HG03139 (cell line): Measurements from ENCODE around the gene PTPRD.

ENCODE experiments used
- ATAC-seq: cut with Tn5 transposase; IDR thresholded peaks from one replicate; pipeline ENCODE4 v1.9.1; 2021; ENCODE audit not compliant: unreplicated experiment

PTPRD gene

GRCh38 chr9:9645006-9645405 is 967.8 kb downstream of the PTPRD start:
- no peak for ATAC-seq

DNA sequence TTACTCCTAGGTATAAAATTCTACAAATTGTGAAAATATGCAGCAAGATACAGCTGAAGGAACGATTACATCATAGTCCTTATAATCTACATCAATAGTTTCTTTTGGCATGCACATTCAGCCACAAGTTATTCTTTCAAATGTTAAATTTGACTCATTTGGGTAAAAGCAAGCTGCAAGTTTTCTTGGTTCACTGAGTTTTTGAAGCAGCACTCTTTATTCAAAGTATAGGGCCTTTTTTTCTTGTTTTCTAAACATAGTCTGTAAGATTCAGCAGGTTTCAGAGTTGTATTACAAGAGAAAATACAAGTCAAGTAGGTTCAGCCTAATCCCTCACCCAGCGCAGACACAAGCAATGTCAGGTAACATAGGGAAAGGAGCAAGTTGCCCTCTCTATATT is 981.5 kb downstream of the PTPRD start:
- no peak for ATAC-seq

DNA sequence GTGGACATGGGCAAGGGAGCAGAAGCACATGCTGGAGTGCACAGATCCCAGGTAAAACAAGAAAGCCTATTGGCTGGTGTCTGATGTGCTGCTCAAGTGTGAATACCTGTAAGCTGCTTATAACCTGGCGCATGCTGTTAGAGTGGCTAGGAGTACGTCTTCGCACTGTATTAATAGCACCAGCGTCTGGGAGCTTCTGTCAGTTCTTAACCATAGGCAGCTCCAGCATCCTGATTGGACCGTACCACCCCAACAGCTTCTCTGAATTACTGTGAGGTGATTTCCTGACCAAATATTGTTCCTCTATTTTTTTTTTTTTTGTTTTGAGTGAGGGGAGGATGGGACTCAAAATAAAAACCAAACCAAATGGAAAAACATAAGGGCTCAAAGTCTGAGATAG is 987.6 kb downstream of the PTPRD start:
- ATAC-seq, result no peak

DNA sequence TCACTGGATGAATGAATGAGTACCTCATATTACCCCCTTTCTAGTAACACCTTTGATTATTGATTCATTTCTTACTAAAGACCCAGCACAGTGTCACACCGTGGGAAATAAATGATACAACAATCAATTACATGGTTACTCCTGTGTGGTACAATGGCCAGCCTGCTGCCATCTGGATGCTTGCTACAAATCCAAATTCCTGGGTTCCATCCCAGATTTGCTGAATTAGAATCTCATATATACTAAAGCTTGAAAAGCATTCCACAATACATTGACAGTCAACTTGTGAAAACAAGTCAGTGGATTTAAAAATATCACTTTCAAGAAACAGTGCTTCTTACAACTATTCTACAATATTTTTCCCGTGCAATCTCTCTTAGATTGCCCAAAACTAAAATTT is 989.3 kb downstream of the PTPRD start:
- no peak for ATAC-seq

GRCh38 chr9:9621355-9621940 is 991.4 kb downstream of the PTPRD start:
- no peak for ATAC-seq

GRCh38 chr9:9620736-9621135 is 992.1 kb downstream of the PTPRD start:
- no peak for ATAC-seq

GRCh38 chr9:9615086-9615485 is 997.7 kb downstream of the PTPRD start:
- ATAC-seq, result no peak

DNA sequence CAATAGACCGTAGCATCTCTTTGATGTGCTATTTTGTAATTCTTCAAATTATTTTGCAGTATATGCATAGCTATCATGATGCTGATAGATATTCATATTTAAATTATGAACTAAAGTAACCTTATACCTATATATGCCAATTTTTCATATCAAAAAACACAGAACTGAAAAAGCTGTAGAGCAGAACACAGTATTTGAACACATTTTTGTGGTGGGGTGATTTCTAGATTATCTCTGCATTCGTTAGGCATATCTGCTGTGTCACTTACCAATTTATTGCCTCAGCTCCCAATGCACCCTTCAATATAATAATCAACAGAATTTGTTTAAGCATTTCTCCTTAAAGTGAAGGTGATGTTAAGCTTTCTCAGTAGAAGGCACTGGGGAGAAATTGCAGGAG is 998.2 kb downstream of the PTPRD start:
- no peak for ATAC-seq

DNA sequence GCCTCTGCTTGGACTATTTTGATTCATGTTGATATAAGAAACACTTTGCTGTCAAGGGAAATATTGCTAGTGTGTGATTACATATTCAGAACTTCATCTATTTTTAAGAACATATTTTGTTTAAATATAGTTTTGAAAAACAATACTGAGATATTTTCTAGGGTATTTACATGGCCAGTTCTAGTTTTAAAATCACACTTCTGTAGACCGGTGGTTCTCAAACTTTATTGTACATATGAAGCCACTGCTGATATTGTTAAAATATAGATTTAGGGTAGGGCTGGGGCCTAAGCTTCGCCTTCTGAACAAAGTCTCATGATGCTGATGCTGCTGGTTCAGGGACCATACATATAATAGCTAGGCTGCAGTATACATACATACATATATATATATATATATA is 1000.0 kb downstream of the PTPRD start:
- ATAC-seq, result no peak

GRCh38 chr9:9612270-9612669 is 1000.5 kb downstream of the PTPRD start:
- ATAC-seq, result no peak

- ATAC-seq, result no peak
Observed at GRCh38 chr9:9605681-9606080, 1007.1 kb downstream of the PTPRD start.

GRCh38 chr9:9603345-9603744 is 1009.5 kb downstream of the PTPRD start:
- ATAC-seq, result no peak

- no peak for ATAC-seq
Observed at GRCh38 chr9:9598723-9599122, 1014.1 kb downstream of the PTPRD start.

DNA sequence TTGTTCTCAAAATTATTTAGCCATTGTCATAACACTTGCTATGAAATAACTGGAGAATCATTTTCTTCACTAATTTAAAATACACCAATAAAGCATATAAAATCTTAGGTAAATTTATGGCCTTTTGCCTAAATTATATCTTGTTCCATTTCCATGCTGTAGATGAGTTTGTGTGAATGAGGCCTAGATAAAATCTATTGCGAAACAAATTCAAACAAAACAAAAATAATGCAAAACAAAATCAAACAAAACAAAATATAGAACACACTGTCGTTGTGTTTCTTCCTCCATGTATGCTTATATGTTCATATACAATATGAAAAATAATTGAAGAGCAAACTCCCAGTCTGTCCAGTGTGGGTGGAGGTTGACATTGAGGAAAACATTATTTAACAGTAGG is 1020.7 kb downstream of the PTPRD start:
- ATAC-seq, result no peak

- peak; percentile 58 for ATAC-seq
Observed at GRCh38 chr9:9585920-9586319, 1026.9 kb downstream of the PTPRD start.

- ATAC-seq, result no peak
Observed at GRCh38 chr9:9574080-9574479, 1038.7 kb downstream of the PTPRD start.

GRCh38 chr9:9565700-9566099 is 1047.1 kb downstream of the PTPRD start:
- ATAC-seq, result no peak

GRCh38 chr9:9563817-9564216 is 1049.0 kb downstream of the PTPRD start:
- ATAC-seq, result no peak

GRCh38 chr9:9560382-9561035 is 1052.3 kb downstream of the PTPRD start:
- ATAC-seq, result no peak

DNA sequence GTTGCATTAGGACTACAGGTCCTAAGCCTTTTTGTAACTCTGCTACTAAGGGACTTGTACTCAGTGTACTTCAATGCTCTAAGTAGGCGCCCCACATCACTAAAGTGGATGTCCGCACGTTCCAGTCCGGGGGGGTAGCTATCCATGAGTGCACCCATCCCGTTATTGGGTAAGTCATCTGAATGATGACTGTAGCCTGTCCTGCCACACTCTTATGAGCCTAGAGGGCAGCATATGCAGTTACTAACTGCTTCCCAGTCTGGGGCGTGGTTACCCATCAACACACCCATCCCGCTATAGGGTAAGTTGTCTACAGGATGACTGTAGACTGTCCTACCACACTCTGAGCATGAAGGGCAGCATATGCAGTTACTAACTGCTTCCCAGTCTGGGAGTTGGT is 1053.9 kb downstream of the PTPRD start:
- ATAC-seq, result no peak

DNA sequence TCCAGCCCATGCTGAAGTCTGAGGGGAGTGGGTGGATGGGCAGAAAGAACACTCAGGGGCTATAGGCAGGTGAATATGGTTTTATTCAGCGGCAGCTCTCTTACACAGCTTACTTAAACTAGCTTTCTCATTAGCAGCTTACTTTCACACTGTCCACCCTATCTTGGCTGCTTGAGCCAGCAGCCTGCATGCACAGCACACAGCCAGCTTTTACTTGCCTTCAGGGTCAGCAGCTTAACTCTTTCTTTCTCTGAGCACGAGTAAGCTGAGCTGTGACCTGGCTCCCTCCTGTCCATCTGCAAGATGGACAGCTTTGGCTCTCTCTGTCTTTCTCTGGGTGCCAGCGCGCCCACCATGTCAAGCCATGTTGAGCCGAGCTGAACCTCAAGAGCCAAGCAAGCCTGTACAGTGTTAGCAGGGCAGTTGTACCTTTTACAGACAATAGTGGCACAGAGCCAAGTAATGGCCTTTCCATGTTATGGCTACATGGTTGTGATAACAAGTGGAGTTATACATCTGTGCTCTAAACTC is 1054.9 kb downstream of the PTPRD start:
- no peak for ATAC-seq

DNA sequence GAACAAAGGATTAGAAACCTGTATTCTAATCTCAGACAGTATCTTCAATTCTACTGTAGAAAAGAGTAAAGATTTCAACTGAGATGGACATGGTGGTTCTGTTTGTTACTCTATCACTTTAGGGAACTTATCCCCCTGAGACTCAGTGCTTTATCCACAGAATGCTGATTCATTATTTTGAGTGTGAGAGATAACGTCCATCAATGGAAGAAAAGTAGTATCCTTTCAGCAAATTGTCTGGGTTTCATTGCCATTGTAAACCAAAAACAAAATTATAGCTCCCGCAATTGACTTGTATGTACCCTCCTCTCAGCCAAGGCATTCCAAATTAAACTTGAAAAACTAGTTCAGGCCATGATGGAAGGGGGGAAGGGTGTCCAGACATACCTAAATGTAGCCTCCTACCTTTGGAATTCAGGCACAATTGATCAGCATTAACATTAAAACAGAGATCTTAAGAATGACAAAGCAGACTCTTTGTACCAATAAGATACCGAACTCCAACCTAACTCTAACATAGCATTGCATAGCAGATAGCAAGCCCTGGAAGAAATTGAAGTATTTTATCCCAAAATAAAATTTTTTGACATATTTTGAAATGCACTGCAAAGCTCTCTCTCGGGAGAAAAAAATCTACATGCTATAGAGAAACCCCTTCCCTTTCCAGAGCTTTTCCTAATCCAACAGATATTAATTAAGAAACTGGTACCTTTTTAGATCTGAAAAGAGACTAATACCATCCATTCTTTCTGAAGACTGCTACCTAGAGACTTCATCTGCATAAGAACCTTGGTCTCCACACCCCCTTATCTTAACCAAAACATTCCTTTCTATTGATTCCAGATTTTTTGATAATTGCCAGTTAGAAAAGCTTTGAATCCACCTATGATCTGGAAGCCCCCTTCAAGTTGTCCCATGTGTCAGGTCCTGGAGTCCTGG is 1055.7 kb downstream of the PTPRD start:
- ATAC-seq, result no peak
